Activated CD4-positive, alpha-beta T cell treated with anti-CD3 and anti-CD28 coated beads for 36 hours (primary cell): Measurements from ENCODE around the gene CCDC27. TPM values are rescaled to one million over a fixed set of nuclear protein-coding genes. Genes with fewer than 3 reads are reported as not detected.
A peak's percentile ranks its signal among the peaks of the same experiment; 100 is the strongest.

Experiments used
- ATAC-seq: fragments of 200-7000 bp; cut with Tn5 transposase; one replicate; pipeline ENCODE4 v1.10.0; 2021; ENCODE audit warnings: mild to moderate bottlenecking, moderate library complexity
- CTCF ChIA-PET: fragments of 350-600 bp; sonication (Branson Sonifier 250); formaldehyde crosslinking; loops from one replicate; lab custom pipeline; 2021; ENCODE audit warnings: antibody characterized with exemption; lab: Charles Lee
- POLR2A ChIA-PET: fragments of 350-600 bp; sonication (Branson Sonifier 250); formaldehyde crosslinking; loops from one replicate; lab custom pipeline; 2021; ENCODE audit warnings: antibody characterized with exemption, inconsistent platforms; lab: Charles Lee
- DNase-seq: peaks from one replicate; pipeline ENCODE4 v3.0.0-alpha.2; 2020
- H3K27ac Mint-ChIP-seq: one replicate; pipeline ENCODE4 v1.8.0; 2021; ENCODE audit warnings: mixed read lengths
- H3K27me3 Mint-ChIP-seq: one replicate; pipeline ENCODE4 v1.8.0; 2021; ENCODE audit warnings: mixed read lengths
- H3K36me3 Mint-ChIP-seq: one replicate; pipeline ENCODE4 v1.8.0; 2021; ENCODE audit warnings: low read depth, mixed read lengths
- H3K4me1 Mint-ChIP-seq: one replicate; pipeline ENCODE4 v1.8.0; 2021; ENCODE audit warnings: mixed read lengths
- H3K4me3 Mint-ChIP-seq: one replicate; pipeline ENCODE4 v1.8.0; 2021; ENCODE audit warnings: mild to moderate bottlenecking, moderate library complexity, mixed read lengths
- H3K9me3 Mint-ChIP-seq: one replicate; pipeline ENCODE4 v1.8.0; 2021; ENCODE audit warnings: low read depth, mixed read lengths
- intact Hi-C, 2 experiments: fragments of 100-400 bp; cut with DNase I in 1 of 2; cut with micrococcal nuclease in 1 of 2; formaldehyde crosslinking; loops; one replicate each; pipeline versions ENCODE4 v1.14.2 to v1.15.1; 2022 to 2024; cut with DNase I, micrococcal nuclease
- total RNA-seq, 2 experiments: library from RNA; stranded (reverse); gene quantifications; one replicate each; pipeline ENCODE4 v1.2.3, GENCODE V29; 2021

CCDC27 gene
- total RNA-seq, 2 experiments from 2014 or later, result not detected

- no peak overlapping the region for H3K27ac Mint-ChIP-seq
- no peaks in the 10 kb centered on the region for H3K4me1 Mint-ChIP-seq
- DNase-seq, result no peak
- intact Hi-C loops, result no loop called here
- H3K4me3 Mint-ChIP-seq, result no peak overlapping the region
- no peak for ATAC-seq
- H3K9me3 Mint-ChIP-seq, result no peaks in the 10 kb centered on the region
- ChIA-PET CTCF (no interaction called here), POLR2A (no interaction called here)
- H3K36me3 Mint-ChIP-seq, result no peaks in the 10 kb centered on the region
- peaks cover 13% of the 10 kb centered on the region for H3K27me3 Mint-ChIP-seq
Observed at GRCh38 chr1:3711780-3712451, 40.3 kb upstream of the CCDC27 start.

- intact Hi-C loops, result no loop called here
- ATAC-seq, result no peak
- H3K4me1 Mint-ChIP-seq, result no peaks in the 10 kb centered on the region
- POLR2A ChIA-PET, result no interaction called here
- CTCF ChIA-PET, result no interaction called here
- H3K27me3 Mint-ChIP-seq, result peaks cover 11% of the 10 kb centered on the region
- H3K9me3 Mint-ChIP-seq, result no peaks in the 10 kb centered on the region
- DNase-seq, result no peak
- H3K36me3 Mint-ChIP-seq, result no peaks in the 10 kb centered on the region
- no peak overlapping the region for H3K27ac Mint-ChIP-seq
- H3K4me3 Mint-ChIP-seq, result no peak overlapping the region
Observed at GRCh38 chr1:3712573-3713535, 39.4 kb upstream of the CCDC27 start.

GRCh38 chr1:3713840-3714239 is 38.4 kb upstream of the CCDC27 start:
- no peaks in the 10 kb centered on the region for H3K36me3 Mint-ChIP-seq
- H3K27me3 Mint-ChIP-seq, result peaks cover 7% of the 10 kb centered on the region
- DNase-seq, result no peak
- intact Hi-C loops, result no loop called here
- CTCF ChIA-PET, result interaction anchor here (0.5 to 1.1 kb wide), 2 partner anchors 95 to 170 kb away, joined by 3 to 4 read pairs; no protein-coding TSS in a partner anchor
- no peaks in the 10 kb centered on the region for H3K9me3 Mint-ChIP-seq
- no peaks in the 10 kb centered on the region for H3K4me1 Mint-ChIP-seq
- no peak overlapping the region for H3K4me3 Mint-ChIP-seq
- H3K27ac Mint-ChIP-seq, result no peak overlapping the region
- POLR2A ChIA-PET, result no interaction called here
- ATAC-seq, result no peak

GRCh38 chr1:3714284-3714741 is 37.9 kb upstream of the CCDC27 start:
- intact Hi-C loops, result no loop called here
- CTCF ChIA-PET, result interaction anchor here (1.1 kb wide), 1 partner anchor 95 kb away, joined by 4 read pairs; no protein-coding TSS in a partner anchor

GRCh38 chr1:3714814-3715213 is 37.4 kb upstream of the CCDC27 start:
- DNase-seq (no peak), ATAC-seq (no peak)
- Mint-ChIP-seq H3K4me3 (no peak overlapping the region), H3K4me1 (peaks cover 3% of the 10 kb centered on the region), H3K36me3 (no peaks in the 10 kb centered on the region), H3K9me3 (no peaks in the 10 kb centered on the region), H3K27me3 (peaks cover 5% of the 10 kb centered on the region), H3K27ac (no peak overlapping the region)
- ChIA-PET CTCF (interaction anchor here (1.1 kb wide), 1 partner anchor 96 kb away, joined by 4 read pairs; no protein-coding TSS in a partner anchor), POLR2A (no interaction called here)
- intact Hi-C loops, result no loop called here

More at GRCh38 chr1:3714284-3714741, 37.9 kb upstream of the CCDC27 start:
- no peak for ATAC-seq
- no peaks in the 10 kb centered on the region for H3K9me3 Mint-ChIP-seq
- no peaks in the 10 kb centered on the region for H3K36me3 Mint-ChIP-seq
- no peak overlapping the region for H3K27ac Mint-ChIP-seq
- no peaks in the 10 kb centered on the region for H3K4me1 Mint-ChIP-seq
- H3K4me3 Mint-ChIP-seq, result no peak overlapping the region
- POLR2A ChIA-PET, result no interaction called here
- peaks cover 7% of the 10 kb centered on the region for H3K27me3 Mint-ChIP-seq
- DNase-seq, result no peak

GRCh38 chr1:3716351-3716750 is 35.9 kb upstream of the CCDC27 start:
- ChIA-PET CTCF (interaction anchor here (0.9 kb wide), 1 partner anchor 8 kb away, joined by 3 read pairs; no protein-coding TSS in a partner anchor), POLR2A (no interaction called here)
- no peak overlapping the region for H3K4me3 Mint-ChIP-seq
- H3K27ac Mint-ChIP-seq, result no peak overlapping the region
- DNase-seq (no peak), ATAC-seq (no peak)
- no peaks in the 10 kb centered on the region for H3K36me3 Mint-ChIP-seq
- H3K27me3 Mint-ChIP-seq, result peaks cover 1% of the 10 kb centered on the region
- peaks cover 10% of the 10 kb centered on the region for H3K4me1 Mint-ChIP-seq
- no peaks in the 10 kb centered on the region for H3K9me3 Mint-ChIP-seq
- intact Hi-C loops, result no loop called here

GRCh38 chr1:3717041-3717714 is 35.1 kb upstream of the CCDC27 start:
- no peak overlapping the region for H3K27ac Mint-ChIP-seq
- H3K9me3 Mint-ChIP-seq, result no peaks in the 10 kb centered on the region
- H3K27me3 Mint-ChIP-seq, result peaks cover 1% of the 10 kb centered on the region
- H3K4me3 Mint-ChIP-seq, result no peak overlapping the region
- ATAC-seq (no peak), DNase-seq (no peak)
- POLR2A ChIA-PET, result no interaction called here
- intact Hi-C loops, result no loop called here
- peaks cover 10% of the 10 kb centered on the region for H3K4me1 Mint-ChIP-seq
- H3K36me3 Mint-ChIP-seq, result no peaks in the 10 kb centered on the region
- CTCF ChIA-PET, result no interaction called here

- no peak overlapping the region for H3K4me3 Mint-ChIP-seq
- H3K27me3 Mint-ChIP-seq, result peaks cover 1% of the 10 kb centered on the region
- ATAC-seq (no peak), DNase-seq (peak; percentile 38)
- peaks cover 10% of the 10 kb centered on the region for H3K4me1 Mint-ChIP-seq
- H3K9me3 Mint-ChIP-seq, result no peaks in the 10 kb centered on the region
- intact Hi-C loops, result no loop called here
- H3K27ac Mint-ChIP-seq, result no peak overlapping the region
- CTCF ChIA-PET, result no interaction called here
- POLR2A ChIA-PET, result no interaction called here
- H3K36me3 Mint-ChIP-seq, result no peaks in the 10 kb centered on the region
Observed at GRCh38 chr1:3717715-3718601, 34.3 kb upstream of the CCDC27 start.

GRCh38 chr1:3718764-3719163 is 33.5 kb upstream of the CCDC27 start:
- H3K4me1 Mint-ChIP-seq, result peaks cover 10% of the 10 kb centered on the region
- ATAC-seq, result no peak
- no peak overlapping the region for H3K27ac Mint-ChIP-seq
- intact Hi-C loops, result no loop called here
- no peaks in the 10 kb centered on the region for H3K36me3 Mint-ChIP-seq
- H3K27me3 Mint-ChIP-seq, result peaks cover 1% of the 10 kb centered on the region
- no peaks in the 10 kb centered on the region for H3K9me3 Mint-ChIP-seq
- DNase-seq, result no peak
- ChIA-PET POLR2A (no interaction called here), CTCF (no interaction called here)
- H3K4me3 Mint-ChIP-seq, result no peak overlapping the region

GRCh38 chr1:3721955-3722465 is 30.2 kb upstream of the CCDC27 start:
- Mint-ChIP-seq H3K27ac (no peak overlapping the region), H3K27me3 (peaks cover 2% of the 10 kb centered on the region), H3K36me3 (no peaks in the 10 kb centered on the region), H3K4me3 (no peak overlapping the region), H3K4me1 (peaks cover 10% of the 10 kb centered on the region), H3K9me3 (no peaks in the 10 kb centered on the region)
- no peak for DNase-seq
- ChIA-PET CTCF (no interaction called here), POLR2A (no interaction called here)
- no peak for ATAC-seq
- intact Hi-C loops, result loop anchor here in 1 of 2 experiments (10.0 kb wide), 2 partner anchors 157 to 227 kb away; no protein-coding TSS in a partner anchor
